Erythroblast (primary cell): ENCODE data around the gene EPOP.

Experiments
- GATA1 ChIP-seq: IDR thresholded peaks from 2 replicates; pipeline ENCODE4 v1.6.1; 2011; ENCODE audit warnings: low read depth, mild to moderate bottlenecking, control low read depth, low read length, moderate library complexity
- POLR2A ChIP-seq: IDR thresholded peaks from 2 replicates; pipeline ENCODE4 v1.6.1; 2011; ENCODE audit warnings: mild to moderate bottlenecking, low read length

GRCh38 chr17:38677819-38678218 is 3.1 kb upstream of the EPOP start:
- TF ChIP-seq POLR2A: no peak
- TF ChIP-seq GATA1: no peak
